ENCODE results near the gene PZP. TPM values are rescaled to one million over a fixed set of nuclear protein-coding genes. Genes with fewer than 3 reads are reported as not detected.

PZP gene
- total and polyA plus RNA-seq, 8 donors, result 0.38 to 3.3 (median 2.5) TPM

GRCh38 chr12:9108504-9109212 lies 99.5 kb downstream of the PZP start:
- TF ChIP-seq, protein P1, sequence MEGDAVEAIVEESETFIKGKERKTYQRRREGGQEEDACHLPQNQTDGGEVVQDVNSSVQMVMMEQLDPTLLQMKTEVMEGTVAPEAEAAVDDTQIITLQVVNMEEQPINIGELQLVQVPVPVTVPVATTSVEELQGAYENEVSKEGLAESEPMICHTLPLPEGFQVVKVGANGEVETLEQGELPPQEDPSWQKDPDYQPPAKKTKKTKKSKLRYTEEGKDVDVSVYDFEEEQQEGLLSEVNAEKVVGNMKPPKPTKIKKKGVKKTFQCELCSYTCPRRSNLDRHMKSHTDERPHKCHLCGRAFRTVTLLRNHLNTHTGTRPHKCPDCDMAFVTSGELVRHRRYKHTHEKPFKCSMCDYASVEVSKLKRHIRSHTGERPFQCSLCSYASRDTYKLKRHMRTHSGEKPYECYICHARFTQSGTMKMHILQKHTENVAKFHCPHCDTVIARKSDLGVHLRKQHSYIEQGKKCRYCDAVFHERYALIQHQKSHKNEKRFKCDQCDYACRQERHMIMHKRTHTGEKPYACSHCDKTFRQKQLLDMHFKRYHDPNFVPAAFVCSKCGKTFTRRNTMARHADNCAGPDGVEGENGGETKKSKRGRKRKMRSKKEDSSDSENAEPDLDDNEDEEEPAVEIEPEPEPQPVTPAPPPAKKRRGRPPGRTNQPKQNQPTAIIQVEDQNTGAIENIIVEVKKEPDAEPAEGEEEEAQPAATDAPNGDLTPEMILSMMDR (IDR thresholded peaks at IDR 0.05), result no peak
- H3K36me3 ChIP-seq, result peaks cover 0 to 33% of the 10 kb centered on the region in 2 donors
- no peak for ATAC-seq
- H3K4me1 ChIP-seq, result peaks cover 0 to 8% of the 10 kb centered on the region in 2 donors
- intact Hi-C loops (cut with DNase I), result no loop called here
- H3K27ac ChIP-seq, result no peak overlapping the region
- no peaks in the 10 kb centered on the region for H3K27me3 ChIP-seq
- no peak overlapping the region for H3K4me3 ChIP-seq
- DNase-seq, result no peak
- no peaks in the 10 kb centered on the region for H3K9me3 ChIP-seq

- DNase-seq (no peak), ATAC-seq (no peak)
- Histone ChIP-seq H3K27ac (no peak overlapping the region), H3K4me3 (no peak overlapping the region), H3K4me1 (peaks cover 0 to 6% of the 10 kb centered on the region in 2 donors), H3K9me3 (no peaks in the 10 kb centered on the region), H3K36me3 (peaks cover 0 to 32% of the 10 kb centered on the region in 2 donors), H3K27me3 (no peaks in the 10 kb centered on the region)
- intact Hi-C loops (cut with DNase I), result no loop called here
- TF ChIP-seq, protein P1 (IDR thresholded peaks at IDR 0.05), result no peak
Measured at GRCh38 chr12:9107542-9107873, 100.7 kb downstream of the PZP start.

GRCh38 chr12:9106610-9107541 lies 101.3 kb downstream of the PZP start:
- no peak for ATAC-seq
- Histone ChIP-seq H3K27me3 (no peaks in the 10 kb centered on the region), H3K36me3 (peaks cover 0 to 34% of the 10 kb centered on the region in 2 donors), H3K9me3 (no peaks in the 10 kb centered on the region), H3K4me3 (no peak overlapping the region), H3K27ac (no peak overlapping the region), H3K4me1 (no peaks in the 10 kb centered on the region)
- TF ChIP-seq, protein P1 (IDR thresholded peaks at IDR 0.05), result no peak
- DNase-seq, result no peak
- intact Hi-C loops (cut with DNase I), result no loop called here

GRCh38 chr12:9106067-9106466 lies 102.1 kb downstream of the PZP start:
- ATAC-seq (no peak), DNase-seq (no peak)
- Histone ChIP-seq H3K27ac (no peak overlapping the region), H3K9me3 (no peaks in the 10 kb centered on the region), H3K4me3 (no peak overlapping the region), H3K36me3 (peaks cover 0 to 42% of the 10 kb centered on the region in 2 donors), H3K4me1 (no peaks in the 10 kb centered on the region), H3K27me3 (no peaks in the 10 kb centered on the region)
- TF ChIP-seq, protein P1 (IDR thresholded peaks at IDR 0.05), result no peak
- intact Hi-C loops (cut with DNase I), result no loop called here

DNA sequence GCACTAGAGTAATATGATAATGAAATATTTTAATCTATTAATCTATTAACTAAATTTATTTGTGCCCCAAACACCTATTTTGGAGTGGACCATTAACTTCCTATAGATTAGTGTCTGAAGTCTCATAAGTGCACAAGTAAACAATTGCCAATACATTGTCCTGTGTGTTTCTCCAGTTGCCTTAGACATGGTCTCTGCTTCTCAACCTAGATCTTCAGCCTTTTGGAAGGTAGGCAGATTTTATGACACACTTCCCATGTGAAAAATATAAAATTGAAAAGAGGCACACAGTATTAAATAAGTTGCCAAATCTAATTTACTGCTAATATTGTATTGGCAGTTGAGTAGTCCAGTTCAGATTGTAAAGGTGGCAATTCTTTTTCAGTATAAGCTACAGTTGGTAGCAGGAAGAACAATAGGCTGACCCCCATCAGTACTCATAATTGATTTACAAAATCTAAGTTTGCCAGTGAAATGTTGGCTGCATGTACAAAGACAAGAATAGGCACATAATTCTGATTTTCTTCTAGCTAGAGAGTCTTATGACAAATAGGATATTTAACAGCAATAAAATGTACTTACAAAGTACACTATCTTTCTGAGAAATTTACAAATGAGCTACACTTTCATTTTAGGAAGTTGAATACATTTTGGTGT lies 103.3 kb downstream of the PZP start:
- ATAC-seq, result no peak
- TF ChIP-seq, protein P1 (IDR thresholded peaks at IDR 0.05), result no peak
- Histone ChIP-seq H3K4me1 (no peaks in the 10 kb centered on the region), H3K27ac (no peak overlapping the region), H3K9me3 (no peaks in the 10 kb centered on the region), H3K36me3 (peaks cover 0 to 45% of the 10 kb centered on the region in 2 donors), H3K4me3 (no peak overlapping the region), H3K27me3 (no peaks in the 10 kb centered on the region)
- DNase-seq, result no peak
- intact Hi-C loops (cut with DNase I), result no loop called here
